HepG2 (cell line): ENCODE results near the gene FASTK. TPM values are rescaled to one million over a fixed set of nuclear protein-coding genes. Genes with fewer than 3 reads are reported as not detected.
A peak's percentile ranks its signal among the peaks of the same experiment; 100 is the strongest.

Experiments
- BCLAF1 ChIP-seq: fragments of 450-650 bp; IDR thresholded peaks from 2 replicates; pipeline ENCODE4 v1.6.1; 2017; ENCODE audit warnings: mild to moderate bottlenecking
- CAMTA2 ChIP-seq: sonication (generic); formaldehyde crosslinking; IDR thresholded peaks from 2 replicates; pipeline ENCODE4 v1.4.0; 2020; ENCODE audit warnings: mild to moderate bottlenecking, missing genetic modification reagents, borderline replicate concordance
- CTCF ChIP-seq: sonication (generic); formaldehyde crosslinking; IDR thresholded peaks from 2 replicates; pipeline ENCODE4 v1.5.0; 2020; ENCODE audit warnings: mild to moderate bottlenecking, missing genetic modification reagents, moderate library complexity
- ELF1 ChIP-seq: sonication (generic); formaldehyde crosslinking; IDR thresholded peaks from 2 replicates; pipeline ENCODE4 v1.4.0; 2020; ENCODE audit warnings: missing genetic modification reagents
- HNRNPK ChIP-seq: fragments of 200-400 bp; formaldehyde crosslinking; IDR thresholded peaks from 2 replicates; pipeline ENCODE4 v1.6.1; 2018; ENCODE audit warnings: low read length, low read depth, moderate library complexity, mild to moderate bottlenecking; ENCODE audit not compliant: poor library complexity, severe bottlenecking
- HNRNPL ChIP-seq: fragments of 200-400 bp; formaldehyde crosslinking; IDR thresholded peaks from 2 replicates; pipeline ENCODE4 v1.6.1; 2017; ENCODE audit warnings: mild to moderate bottlenecking, low read depth, low read length
- ISL2 ChIP-seq: sonication (generic); formaldehyde crosslinking; IDR thresholded peaks from 2 replicates; pipeline ENCODE4 v1.5.0; 2020; ENCODE audit warnings: missing genetic modification reagents
- NFATC3 ChIP-seq: sonication (generic); formaldehyde crosslinking; IDR thresholded peaks from 2 replicates; pipeline ENCODE4 v1.5.1; 2020; ENCODE audit warnings: mild to moderate bottlenecking, missing genetic modification reagents
- NPAS2 ChIP-seq: sonication (generic); formaldehyde crosslinking; IDR thresholded peaks from 2 replicates; pipeline ENCODE4 v1.8.0; 2022; ENCODE audit warnings: mild to moderate bottlenecking, missing genetic modification reagents, borderline replicate concordance
- NR0B2 ChIP-seq: sonication (generic); formaldehyde crosslinking; IDR thresholded peaks from 2 replicates; pipeline ENCODE4 v1.4.0; 2020; ENCODE audit warnings: mild to moderate bottlenecking, missing genetic modification reagents
- PBX2 ChIP-seq: IDR thresholded peaks from 2 replicates; pipeline ENCODE4 v1.6.1; 2016; ENCODE audit warnings: control low read depth
- POLR2G ChIP-seq: fragments of 200-400 bp; formaldehyde crosslinking; IDR thresholded peaks from 2 replicates; pipeline ENCODE4 v1.6.1; 2018; ENCODE audit warnings: mild to moderate bottlenecking, low read depth, low read length, moderate library complexity
- RARA ChIP-seq: IDR thresholded peaks from 2 replicates; pipeline ENCODE4 v1.6.1; 2016; ENCODE audit warnings: missing genetic modification reagents, missing compliant biosample characterization
- RNF2 ChIP-seq: fragments of 450-650 bp; conservative IDR thresholded peaks from 2 replicates; pipeline ENCODE4 v1.6.1; 2016; ENCODE audit warnings: low read depth
- ZBTB25 ChIP-seq: IDR thresholded peaks from 2 replicates; pipeline ENCODE4 v1.6.1; 2018; ENCODE audit warnings: missing genetic modification reagents
- ZNF160 ChIP-seq: sonication (generic); formaldehyde crosslinking; IDR thresholded peaks from 2 replicates; pipeline ENCODE4 v1.8.0; 2022; ENCODE audit warnings: mild to moderate bottlenecking, inconsistent platforms, missing genetic modification reagents
- ZNF382 ChIP-seq: sonication (generic); formaldehyde crosslinking; IDR thresholded peaks from 2 replicates; pipeline ENCODE4 v1.5.0; 2020; ENCODE audit warnings: missing genetic modification reagents, mild to moderate bottlenecking, borderline replicate concordance
- ZNF800 ChIP-seq: sonication (generic); formaldehyde crosslinking; IDR thresholded peaks from 2 replicates; pipeline ENCODE4 v1.4.0; 2020; ENCODE audit warnings: missing genetic modification reagents
- ZNF878 ChIP-seq: sonication (generic); formaldehyde crosslinking; IDR thresholded peaks from 2 replicates; pipeline ENCODE4 v1.8.1; 2023; ENCODE audit warnings: mild to moderate bottlenecking, missing genetic modification reagents, moderate library complexity
- ZSCAN12 ChIP-seq: sonication (generic); formaldehyde crosslinking; IDR thresholded peaks from 2 replicates; pipeline ENCODE4 v1.9.0; 2021; ENCODE audit warnings: mild to moderate bottlenecking, missing genetic modification reagents
- polyA plus RNA-seq, 8 experiments: library from polyadenylated mRNA; depleted of rRNA in 3 of 8; stranded (reverse) in 7 of 8; unstranded in 1 of 8; fragments of >200 nt; fragmentation: Illumina TruSeq in 4 of 8; extraction: Trizol in 4 of 8; gene quantifications; 2 replicates each; pipeline versions ENCODE4 v1.2.1 to v1.2.3, GENCODE V29; 2011 to 2016; ENCODE audit warnings: low read depth in 4 of 8, missing spikeins in 1 of 8, mixed read lengths in 1 of 8; ENCODE audit not compliant: insufficient read depth in 1 of 8
- total RNA-seq, 5 experiments: library from RNA; depleted of rRNA; stranded (reverse); fragments of >200 nt; fragmentation: Illumina TruSeq; extraction: Trizol; gene quantifications; 2 replicates each; pipeline ENCODE4 v1.2.3, GENCODE V29; 2016; ENCODE audit warnings: low read depth in 1 of 5

Gene FASTK
- total and polyA plus RNA-seq, 2 of the 13 experiments (the other 11 are each of a cell fraction or from before 2014, with no cell fraction given): 52.9 to 55.7 TPM

- TF ChIP-seq BCLAF1: no peak
- no peak for TF ChIP-seq ZNF878 (CRISPR knock-in tag)
- peak; percentile 37; the same call in 1 of the 2 replicates for TF ChIP-seq ZBTB25 (CRISPR knock-in tag)
- TF ChIP-seq ELF1: peak; percentile 67
- no peak for TF ChIP-seq CAMTA2 (CRISPR knock-in tag)
- no peak for TF ChIP-seq PBX2 (CRISPR knock-in tag)
- TF ChIP-seq NPAS2 (CRISPR knock-in tag): no peak
- TF ChIP-seq ISL2: no peak; the same call in 1 of the 2 replicates
- TF ChIP-seq RARA (CRISPR knock-in tag): peak; percentile 38
- TF ChIP-seq NFATC3 (CRISPR knock-in tag): no peak
- TF ChIP-seq ZNF800 (CRISPR knock-in tag): no peak
- no peak for TF ChIP-seq ZSCAN12
- TF ChIP-seq NR0B2 (CRISPR knock-in tag): no peak; the same call in 1 of the 2 replicates
- TF ChIP-seq HNRNPL: peak; percentile 92
- TF ChIP-seq CTCF: 0 out of 2 replicates have a peak, but pooled peaks have one; percentile 3
- 0 out of 2 replicates have a peak, but pooled peaks have one; percentile 27 for TF ChIP-seq RNF2
- TF ChIP-seq HNRNPK: peak; percentile 48
- peak; percentile 80 for TF ChIP-seq POLR2G
- TF ChIP-seq ZNF160: no peak
- TF ChIP-seq ZNF382 (CRISPR knock-in tag): no peak
Measured at GRCh38 chr7:151062399-151063211, 18.0 kb downstream of the FASTK start (continued).
